ENCODE data around the gene CEP63.

CEP63 gene

GRCh38 chr3:134608771-134609435 is 123.0 kb downstream of the CEP63 start:
- no peak for DNase-seq (ENCODE audit: low read depth)

DNA sequence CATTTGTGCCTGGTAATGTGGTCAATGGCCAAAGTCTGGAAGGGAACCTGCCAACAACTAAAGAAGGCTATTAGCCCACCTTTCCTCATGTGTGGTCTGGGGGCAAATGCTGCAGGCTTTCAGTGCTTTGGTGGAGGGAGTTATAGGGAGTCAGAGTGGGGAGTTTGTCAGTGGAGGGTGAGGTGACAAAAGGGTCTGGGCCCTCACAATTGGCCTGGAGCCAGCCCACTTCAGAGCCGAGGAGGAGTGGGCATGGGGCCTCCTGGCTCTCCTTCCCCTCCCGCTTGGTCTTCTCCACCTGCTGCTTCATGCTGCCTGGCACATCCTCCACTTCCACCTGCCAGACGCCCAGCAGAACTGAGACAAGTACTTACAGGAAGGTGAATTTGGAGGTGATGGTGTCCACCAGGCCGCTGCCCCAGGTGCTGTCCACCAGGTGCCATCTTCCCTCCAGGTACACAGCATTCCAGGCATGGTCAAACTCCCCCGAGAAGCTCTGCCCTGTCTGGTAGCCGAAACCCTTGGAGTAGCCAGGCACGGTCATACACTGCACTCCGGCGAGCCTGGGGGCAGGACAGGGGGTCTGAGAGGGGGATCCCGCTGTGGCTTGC is 124.1 kb downstream of the CEP63 start:
- DNase-seq (ENCODE audit: low read depth): no peak

DNA sequence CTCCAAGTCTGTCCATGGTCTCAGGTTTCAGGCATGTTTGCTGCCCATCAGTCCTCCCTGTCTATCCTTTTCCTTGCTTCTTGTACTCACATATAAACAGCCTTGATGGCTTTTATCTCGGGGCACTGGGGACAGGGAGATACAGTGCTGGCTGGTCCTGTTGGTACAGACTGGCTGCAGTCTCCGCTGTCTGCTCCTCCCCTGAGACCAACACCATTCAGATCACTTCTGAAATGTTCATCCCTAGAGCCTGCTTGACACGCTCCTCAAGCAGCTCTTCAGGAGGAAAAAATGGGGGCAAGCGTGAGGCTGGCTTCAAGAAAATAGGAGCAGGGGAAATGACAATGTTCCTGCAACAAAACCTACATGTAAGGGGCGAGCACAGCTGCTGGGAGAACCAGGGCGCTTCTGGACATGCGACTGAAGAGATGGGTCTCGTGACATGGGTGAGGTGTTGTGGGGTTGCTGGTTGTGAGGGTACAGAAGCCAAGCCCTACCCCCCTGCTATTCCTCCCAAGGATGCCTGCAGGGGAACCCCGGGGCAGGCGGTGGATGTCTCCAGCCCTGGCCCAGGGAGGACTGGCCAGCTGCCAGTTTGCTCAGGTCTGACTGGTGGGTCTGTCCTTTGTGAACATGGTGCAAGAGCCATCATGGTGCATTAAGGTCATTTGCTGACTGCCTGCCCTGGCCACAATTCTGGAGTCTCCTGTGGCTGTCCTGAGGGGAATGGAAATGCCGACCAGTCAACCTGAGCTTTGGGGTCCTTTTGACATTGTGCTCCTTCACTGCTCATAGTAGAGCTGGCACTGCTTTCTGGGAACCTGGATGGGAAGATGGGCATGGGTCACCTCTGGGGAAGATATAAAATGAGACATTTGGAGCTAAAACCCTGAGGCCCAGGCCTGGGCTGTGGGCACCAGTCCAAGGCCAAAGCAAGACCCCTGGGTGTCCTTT is 124.9 kb downstream of the CEP63 start:
- no peak for DNase-seq (ENCODE audit: low read depth)

- no peak for DNase-seq (ENCODE audit: low read depth)
Measured at GRCh38 chr3:134611516-134611915, 125.7 kb downstream of the CEP63 start.

GRCh38 chr3:134613006-134613520 is 127.2 kb downstream of the CEP63 start:
- no peak for DNase-seq (ENCODE audit: low read depth)

DNA sequence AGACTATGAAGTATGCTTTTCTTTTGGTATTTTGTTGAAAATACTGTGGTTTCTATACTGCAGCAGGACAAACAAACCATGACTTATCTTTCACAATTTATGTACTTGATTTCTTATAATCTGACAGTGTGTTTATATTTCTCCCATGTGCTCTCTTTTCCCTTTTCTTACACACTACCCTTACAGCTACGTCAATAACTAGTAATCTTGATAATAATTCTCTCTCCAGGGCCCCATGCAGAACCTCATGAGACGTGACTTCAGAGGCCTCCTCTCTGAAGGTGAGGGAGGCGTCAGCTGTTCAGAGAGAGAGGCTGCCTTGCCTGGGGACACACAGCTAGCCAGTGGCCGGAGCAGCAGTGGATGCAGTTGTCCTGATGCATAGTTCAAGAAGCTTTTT is 129.1 kb downstream of the CEP63 start:
- DNase-seq (ENCODE audit: low read depth): no peak

GRCh38 chr3:134615743-134616142 is 129.9 kb downstream of the CEP63 start:
- DNase-seq (ENCODE audit: low read depth): no peak

DNA sequence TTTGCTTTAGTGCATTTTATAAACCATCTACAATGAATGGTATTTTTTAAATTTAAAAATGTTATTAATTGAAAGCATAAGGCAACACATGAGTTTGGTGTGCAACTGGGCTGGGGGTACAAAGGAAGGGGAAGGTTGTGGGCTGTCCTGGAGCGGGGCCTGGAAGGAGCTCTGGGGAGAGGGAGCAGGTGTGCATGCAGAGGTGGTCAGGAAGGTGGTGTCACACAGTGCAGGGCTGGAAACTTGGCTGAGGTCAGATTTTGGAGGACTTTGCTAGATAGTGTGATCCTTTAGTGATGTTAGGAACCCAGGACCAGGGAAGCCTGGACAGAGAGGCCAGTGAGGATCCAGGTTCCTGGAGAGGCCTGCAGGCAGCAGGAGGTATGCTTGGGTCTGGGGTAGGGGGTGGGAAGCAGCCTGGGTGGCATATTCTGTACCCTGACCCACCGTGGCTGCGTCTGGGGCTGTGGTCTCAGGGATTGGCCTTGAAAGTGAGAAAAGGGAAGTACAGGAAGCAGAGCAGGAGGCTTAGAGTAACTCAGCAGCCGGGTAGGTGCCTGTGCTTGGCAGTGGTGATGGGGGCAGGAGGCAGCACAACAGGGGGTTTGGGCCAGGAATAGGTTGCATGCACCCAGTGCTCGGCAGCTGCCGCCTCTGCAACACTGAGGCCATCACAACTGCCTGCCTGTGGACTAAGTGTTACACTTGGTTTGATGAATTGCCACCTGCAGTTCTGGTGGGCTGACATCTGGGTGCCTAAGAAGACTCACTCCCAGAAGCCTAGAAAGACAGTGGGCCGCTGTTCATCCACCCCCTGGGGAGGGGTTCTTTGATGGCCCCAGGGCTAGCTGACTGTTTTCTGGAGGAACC is 132.0 kb downstream of the CEP63 start:
- DNase-seq (ENCODE audit: low read depth): no peak

GRCh38 chr3:134618478-134619300 is 132.8 kb downstream of the CEP63 start:
- DNase-seq (ENCODE audit: low read depth): no peak

DNA sequence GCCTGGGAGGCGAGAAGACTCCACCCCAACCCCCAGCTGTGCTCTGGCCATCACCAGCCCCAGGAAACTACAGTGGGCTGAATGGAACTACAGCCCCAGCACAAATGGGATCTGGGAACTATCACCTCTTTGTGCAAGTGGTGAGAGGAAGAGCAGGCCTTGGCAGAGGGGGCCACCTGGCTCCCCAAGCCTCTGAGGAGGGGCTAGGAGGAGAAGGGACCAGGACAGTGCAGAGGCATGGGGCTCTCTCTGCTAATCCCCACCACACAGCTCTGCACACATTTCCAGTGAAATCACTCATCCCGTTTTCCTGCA is 133.4 kb downstream of the CEP63 start:
- no peak for DNase-seq (ENCODE audit: low read depth)

- DNase-seq (ENCODE audit: low read depth): no peak
Measured at GRCh38 chr3:134619884-134620445, 134.1 kb downstream of the CEP63 start.

DNA sequence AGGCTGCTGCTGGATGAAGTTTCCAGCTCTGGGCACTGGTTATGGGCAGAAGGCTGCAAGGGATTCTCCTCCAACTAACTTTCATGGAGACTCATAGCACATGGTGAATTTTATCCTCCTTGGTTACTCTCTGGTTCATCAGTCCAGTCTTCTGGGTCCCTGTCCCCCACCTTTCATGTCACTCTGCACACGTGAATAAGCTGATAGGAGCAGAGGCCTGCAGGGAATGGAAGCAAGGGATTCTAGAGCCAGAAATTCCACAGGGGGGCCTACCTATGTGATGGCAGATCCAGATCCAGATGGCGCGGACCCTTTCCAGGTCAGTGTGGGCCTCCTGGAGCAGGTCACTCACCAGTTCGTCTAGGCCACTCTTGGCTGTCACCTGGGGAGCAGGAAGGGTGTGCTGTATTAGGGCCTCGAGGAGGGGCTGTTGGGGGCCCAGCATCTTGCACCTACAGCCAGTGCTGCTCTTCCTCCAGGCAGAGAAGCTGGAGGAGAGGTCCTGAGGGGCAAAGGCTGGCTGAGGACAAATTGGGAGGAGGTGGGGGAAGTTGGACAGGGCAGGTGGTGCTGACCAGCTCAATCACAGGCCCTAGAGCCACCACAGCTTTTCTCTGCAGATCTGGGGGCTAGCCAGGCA is 134.7 kb downstream of the CEP63 start:
- no peak for DNase-seq (ENCODE audit: low read depth)

- no peak for DNase-seq (ENCODE audit: low read depth)
Measured at GRCh38 chr3:134621854-134622253, 136.0 kb downstream of the CEP63 start.

DNA sequence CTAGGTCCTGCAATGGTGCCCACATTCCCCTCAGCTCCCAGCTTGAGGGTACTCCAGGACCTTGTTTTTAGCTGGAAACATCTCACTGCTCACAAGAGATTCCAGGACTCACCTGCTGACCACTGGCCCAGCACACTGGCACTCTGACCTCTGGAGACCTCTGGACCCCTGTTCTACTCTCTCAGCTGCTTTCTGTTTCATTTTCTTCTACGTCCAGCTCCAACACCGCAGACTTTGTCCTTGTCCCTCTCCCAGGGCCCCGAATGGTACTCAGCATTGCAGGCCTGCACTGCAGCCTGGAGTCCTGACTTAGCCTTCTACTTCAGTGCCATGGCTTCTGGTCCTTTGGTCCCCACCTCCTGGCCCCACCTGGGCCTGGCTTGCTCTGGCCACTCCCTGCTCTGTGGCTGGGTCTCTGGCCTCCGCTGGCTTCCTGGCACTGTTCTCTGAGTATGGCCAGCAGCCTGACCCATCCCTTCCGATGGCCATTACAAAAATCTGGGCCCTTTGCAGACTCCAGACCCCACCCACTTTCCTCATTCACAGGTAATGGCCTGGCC is 137.0 kb downstream of the CEP63 start:
- no peak for DNase-seq (ENCODE audit: low read depth)

DNA sequence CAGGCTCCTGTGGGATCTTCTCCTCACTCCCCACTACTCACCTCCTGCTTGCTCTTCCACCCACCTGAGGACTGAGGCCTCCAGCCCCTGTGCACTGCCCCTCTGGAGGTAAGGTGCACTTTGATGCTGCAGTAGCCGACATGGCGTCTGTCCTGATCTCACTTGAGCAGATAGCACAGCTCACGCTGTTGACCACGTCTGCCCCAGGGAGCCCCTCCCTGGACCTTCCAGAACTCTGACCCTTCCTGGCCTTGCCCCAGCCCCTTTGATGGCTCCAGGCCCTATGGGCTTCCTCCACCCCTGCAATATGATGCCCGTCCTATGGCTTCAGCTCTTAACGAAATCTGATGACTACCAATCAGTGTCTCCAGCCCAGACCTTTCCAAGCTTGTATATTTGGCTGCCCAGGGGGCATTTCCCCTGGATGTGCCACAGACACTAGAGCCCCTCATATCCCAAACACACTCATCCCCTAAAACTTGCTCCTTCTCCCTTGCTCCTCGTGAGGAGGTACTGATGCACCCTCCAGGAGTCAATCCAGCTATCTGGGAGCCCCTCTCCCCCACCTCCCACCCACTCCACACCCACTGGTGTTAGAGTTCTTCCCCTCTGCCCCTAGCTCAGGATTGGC is 137.9 kb downstream of the CEP63 start:
- DNase-seq (ENCODE audit: low read depth): no peak
